Hepatocyte (in vitro differentiated cells): Measurements from ENCODE around the gene PRKAG2. TPM values are rescaled to one million over a fixed set of nuclear protein-coding genes. Genes with fewer than 3 reads are reported as not detected.

ENCODE experiments used
- DNase-seq: peaks from one replicate; pipeline ENCODE4 v3.0.0-alpha.2; 2016; ENCODE audit warnings: low spot score
- H2AFZ ChIP-seq: fragments of 200-600 bp; sonication (generic); 2 replicates; pipeline ENCODE4 v1.6.0; 2016; ENCODE audit warnings: antibody characterized with exemption, mild to moderate bottlenecking
- H3K27ac ChIP-seq: fragments of 200-600 bp; sonication (generic); 2 replicates; pipeline ENCODE4 v1.5.1; 2016; ENCODE audit warnings: mild to moderate bottlenecking
- H3K27me3 ChIP-seq: fragments of 200-600 bp; sonication (generic); 2 replicates; pipeline ENCODE4 v1.6.1; 2016
- H3K36me3 ChIP-seq: fragments of 200-600 bp; sonication (generic); replicated peaks from 2 replicates; pipeline ENCODE4 v1.5.1; 2016; ENCODE audit warnings: low read depth; ENCODE audit not compliant: insufficient read depth
- H3K4me1 ChIP-seq: fragments of 200-600 bp; sonication (generic); 2 replicates; pipeline ENCODE4 v1.5.1; 2016; ENCODE audit warnings: mild to moderate bottlenecking, moderate library complexity; ENCODE audit not compliant: insufficient read depth
- H3K4me2 ChIP-seq: fragments of 200-600 bp; sonication (generic); 2 replicates; pipeline ENCODE4 v1.6.0; 2016
- H3K4me3 ChIP-seq: fragments of 200-600 bp; sonication (generic); 2 replicates; pipeline ENCODE4 v1.5.1; 2016; ENCODE audit warnings: mild to moderate bottlenecking
- H3K79me2 ChIP-seq: fragments of 200-600 bp; sonication (generic); 2 replicates; pipeline ENCODE4 v1.6.0; 2017; ENCODE audit warnings: mild to moderate bottlenecking
- H3K9me2 ChIP-seq: fragments of 200-600 bp; sonication (generic); replicated peaks from 2 replicates; pipeline ENCODE4 v1.6.0; 2017; ENCODE audit warnings: mild to moderate bottlenecking; ENCODE audit not compliant: insufficient read depth
- H3K9me3 ChIP-seq: fragments of 200-600 bp; sonication (generic); 2 replicates; pipeline ENCODE4 v1.5.1; 2016; ENCODE audit warnings: low read depth, mild to moderate bottlenecking
- H4K20me1 ChIP-seq: fragments of 200-600 bp; sonication (generic); 2 replicates; pipeline ENCODE4 v1.6.0; 2016; ENCODE audit warnings: mild to moderate bottlenecking; ENCODE audit not compliant: insufficient read depth, poor library complexity, severe bottlenecking
- CTCF ChIP-seq: fragments of 200-600 bp; sonication (generic); IDR thresholded peaks from 2 replicates; pipeline ENCODE4 v1.5.1; 2016; ENCODE audit warnings: antibody characterized with exemption, mild to moderate bottlenecking; ENCODE audit not compliant: poor library complexity
- EZH2 ChIP-seq: fragments of 200-600 bp; sonication (generic); IDR thresholded peaks from 2 replicates; pipeline ENCODE4 v1.6.1; 2016; ENCODE audit warnings: antibody characterized with exemption, mild to moderate bottlenecking, borderline replicate concordance
- EZH2phosphoT487 ChIP-seq: fragments of 200-600 bp; sonication (generic); IDR thresholded peaks from one replicate; pipeline ENCODE4 v1.6.1; 2018; ENCODE audit warnings: antibody characterized with exemption, mild to moderate bottlenecking, low read depth, moderate library complexity; ENCODE audit not compliant: unreplicated experiment, severe bottlenecking
- WGBS: methylation state at CpG from one replicate; pipeline ENCODE4 v1.1.6; 2016; ENCODE audit warnings: low lambda C conversion rate; ENCODE audit errors: missing lambda C conversion rate; 5-methylcytosine and 5-hydroxymethylcytosine counted together
- polyA plus RNA-seq: library from polyadenylated mRNA; unstranded; fragments of >200 nt; fragmentation: Nextera tagmentation; extraction: Ambion mirVana; gene quantifications from 2 replicates; pipeline ENCODE4 v1.2.1, GENCODE V29; 2016
- total RNA-seq: library from RNA; depleted of rRNA; stranded (reverse); fragments of >200 nt; gene quantifications from 2 replicates; pipeline ENCODE4 v1.2.3, GENCODE V29; 2014

Gene PRKAG2
- total and polyA plus RNA-seq, 2 experiments from 2014 or later = 17.8 to 23.4 TPM

GRCh38 chr7:151894111-151895007 is 17.4 kb upstream of the PRKAG2 start:
- Histone ChIP-seq H3K27ac (no peak overlapping the region), H3K36me3 (no peaks in the 10 kb centered on the region), H3K4me2 (no peak overlapping the region), H3K4me3 (no peak overlapping the region), H3K79me2 (no peaks in the 10 kb centered on the region), H3K9me3 (no peaks in the 10 kb centered on the region), H4K20me1 (no peaks in the 10 kb centered on the region), H3K4me1 (peaks cover 5% of the 10 kb centered on the region), H2AFZ (no peak overlapping the region), H3K9me2 (no peaks in the 10 kb centered on the region), H3K27me3 (no peaks in the 10 kb centered on the region)
- TF ChIP-seq CTCF (no peak), EZH2phosphoT487 (no peak), EZH2 (no peak)
- DNase-seq = no peak
- WGBS = 81% methylated on average over 15 of the region's 40 CpGs

GRCh38 chr7:151893405-151893923 is 16.5 kb upstream of the PRKAG2 start:
- Histone ChIP-seq H3K79me2 (no peaks in the 10 kb centered on the region), H3K4me3 (no peak overlapping the region), H2AFZ (no peak overlapping the region), H4K20me1 (no peaks in the 10 kb centered on the region), H3K4me2 (no peak overlapping the region), H3K36me3 (no peaks in the 10 kb centered on the region), H3K9me2 (no peaks in the 10 kb centered on the region), H3K9me3 (no peaks in the 10 kb centered on the region), H3K27ac (no peak overlapping the region), H3K4me1 (peaks cover 5% of the 10 kb centered on the region), H3K27me3 (no peaks in the 10 kb centered on the region)
- 85% methylated on average over 9 of the region's 9 CpGs for WGBS
- DNase-seq = no peak
- no peak for TF ChIP-seq EZH2phosphoT487
- TF ChIP-seq EZH2 = no peak
- no peak for TF ChIP-seq CTCF

- 66% methylated on average over 9 of the region's 9 CpGs for WGBS
- Histone ChIP-seq H3K9me2 (no peaks in the 10 kb centered on the region), H3K9me3 (no peaks in the 10 kb centered on the region), H3K36me3 (no peaks in the 10 kb centered on the region), H4K20me1 (no peaks in the 10 kb centered on the region), H3K4me1 (peaks cover 2% of the 10 kb centered on the region), H3K79me2 (no peaks in the 10 kb centered on the region), H3K27ac (no peak overlapping the region), H3K4me2 (no peak overlapping the region), H2AFZ (no peak overlapping the region), H3K4me3 (no peak overlapping the region), H3K27me3 (no peaks in the 10 kb centered on the region)
- no peak for DNase-seq
- TF ChIP-seq EZH2phosphoT487 (no peak), CTCF (no peak), EZH2 (no peak)
Observed at GRCh38 chr7:151891753-151892152, 14.8 kb upstream of the PRKAG2 start.
